Astrocyte of the spinal cord (primary cell): Measurements from ENCODE around the gene MLH3.

Source experiments
- DNase-seq: peaks from one replicate; pipeline ENCODE4 v3.0.0; 2011; ENCODE audit warnings: low read depth, low spot score
- H3K4me3 ChIP-seq: 2 replicates; pipeline ENCODE4 v1.5.1; 2011; ENCODE audit warnings: low read depth, mild to moderate bottlenecking, low read length, moderate library complexity
- CTCF ChIP-seq: IDR thresholded peaks from 2 replicates; pipeline ENCODE4 v1.5.1; 2012; ENCODE audit warnings: low read depth, mild to moderate bottlenecking, low read length, inconsistent platforms
- in situ Hi-C: cut with HindIII; loops from 2 replicates; pipeline ENCODE4 v1.10.0; 2017; ENCODE audit warnings: low sequenced_read_pairs

The MLH3 gene

DNA sequence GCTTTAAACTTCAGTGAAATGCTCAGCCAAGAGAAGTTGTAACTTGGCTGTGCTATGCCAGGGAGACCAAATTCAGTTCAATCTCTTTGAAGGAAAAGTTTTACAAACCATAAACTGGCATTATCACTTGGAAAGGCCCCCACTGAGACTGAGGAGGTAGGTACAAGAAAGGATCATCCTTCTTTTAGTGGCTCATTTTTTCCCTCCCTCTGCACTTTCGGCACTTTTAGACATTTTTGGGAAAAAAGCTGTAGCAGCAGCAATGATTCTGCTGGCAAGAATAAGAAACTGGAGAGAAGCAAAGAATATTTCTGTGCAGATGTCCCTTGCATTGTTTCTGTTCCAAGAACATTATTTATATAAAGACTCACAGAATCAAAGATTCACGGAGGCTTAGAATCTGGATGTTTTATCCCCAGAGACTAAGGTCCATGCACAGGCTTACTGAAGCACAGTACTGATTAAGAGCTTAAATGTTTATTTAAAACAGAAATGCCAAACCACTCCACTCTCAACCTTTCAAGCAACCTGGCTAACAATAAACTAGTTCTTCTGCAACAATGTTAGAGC is 30.5 kb upstream of the MLH3 start:
- H3K4me3 ChIP-seq = no peak overlapping the region
- peak; percentile 6 for DNase-seq
- in situ Hi-C loops = no loop called here
- no peak for TF ChIP-seq CTCF

DNA sequence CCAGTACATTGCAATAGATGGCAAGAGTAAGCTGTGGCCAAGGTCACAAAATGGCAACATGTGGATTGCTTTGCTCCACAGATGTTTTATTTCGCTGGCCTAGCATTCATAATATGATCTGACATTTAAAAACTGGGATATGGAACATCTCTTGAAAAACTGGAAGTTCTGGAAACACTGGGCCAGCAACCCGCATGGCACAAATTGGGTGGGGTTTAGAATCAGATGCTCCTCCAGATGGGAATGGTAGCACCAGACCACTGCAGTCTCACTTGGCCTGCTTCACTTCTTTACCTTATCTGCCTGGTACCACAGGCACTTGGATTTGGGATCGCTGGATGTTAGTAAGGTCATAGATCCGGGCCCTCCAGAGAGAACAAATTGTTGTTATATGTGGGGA is 28.3 kb upstream of the MLH3 start:
- no peak for DNase-seq
- in situ Hi-C loops = no loop called here
- TF ChIP-seq CTCF = no peak
- H3K4me3 ChIP-seq = no peak overlapping the region

GRCh38 chr14:75077794-75078193 is 26.5 kb upstream of the MLH3 start:
- in situ Hi-C loops = no loop called here
- DNase-seq = no peak
- no peak for TF ChIP-seq CTCF
- H3K4me3 ChIP-seq = no peak overlapping the region

- in situ Hi-C loops = no loop called here
These were observed 19.1 kb upstream of the MLH3 start for GRCh38 chr14:75070383-75070782.

DNA sequence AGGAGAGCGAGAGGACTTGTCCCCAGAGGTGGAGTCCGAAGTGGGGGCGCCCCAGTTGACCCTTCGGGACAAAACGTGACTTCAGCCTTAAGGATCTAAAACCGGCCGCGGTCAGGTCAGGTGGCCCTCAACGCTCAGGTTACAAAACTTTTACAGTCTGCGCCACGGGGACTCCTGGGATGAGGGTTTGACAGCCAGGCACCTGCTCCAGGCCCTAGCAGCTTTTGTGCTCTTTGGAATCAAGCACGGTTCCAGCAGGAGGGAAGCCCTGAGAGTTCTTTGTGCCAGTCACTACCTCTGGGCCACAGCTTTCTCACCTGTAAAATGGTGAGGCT is 18.5 kb upstream of the MLH3 start:
- TF ChIP-seq CTCF = no peak
- DNase-seq = no peak
- in situ Hi-C loops = no loop called here
- H3K4me3 ChIP-seq = peak overlapping the region; percentile 52

More at GRCh38 chr14:75070383-75070782, 19.1 kb upstream of the MLH3 start:
- DNase-seq = no peak
- no peak for TF ChIP-seq CTCF
- no peak overlapping the region for H3K4me3 ChIP-seq

DNA sequence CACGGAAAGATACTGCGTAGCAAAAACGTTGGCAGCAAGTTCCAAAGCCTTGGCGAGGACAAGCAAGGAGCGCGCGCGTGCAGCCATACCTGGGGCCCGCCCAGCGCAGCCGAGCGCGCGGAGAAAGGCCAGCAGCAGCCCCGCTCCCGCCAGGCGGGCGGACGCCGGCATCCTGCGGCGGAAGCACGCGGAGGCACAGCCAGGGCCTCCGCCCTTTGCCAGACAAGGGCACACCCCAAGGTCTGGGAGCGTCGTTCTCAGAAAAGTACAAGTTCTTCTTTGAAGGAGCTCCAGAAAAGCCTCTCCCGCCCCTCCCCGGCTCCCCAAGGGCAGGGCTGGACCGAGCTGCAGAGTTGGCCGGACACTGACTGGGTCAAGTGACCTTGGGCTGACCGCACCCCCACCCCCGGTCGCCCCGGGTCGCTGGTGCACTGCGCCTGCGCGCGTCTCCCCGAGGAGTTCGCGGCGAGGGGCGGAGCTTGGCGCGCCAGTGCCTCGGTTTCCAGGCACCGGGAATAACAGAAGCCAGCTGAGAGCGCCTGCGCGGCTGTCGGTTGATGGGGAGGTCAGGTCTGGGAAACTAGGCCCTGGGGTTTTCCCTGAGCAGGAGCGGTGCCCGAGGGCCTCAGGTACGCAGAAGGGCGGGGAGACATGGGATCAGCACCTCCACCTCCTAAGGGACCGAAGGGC is 18.0 kb upstream of the MLH3 start, which contains the start of gene ZC2HC1C:
TSS of gene ZC2HC1C (plus strand) at position 521 of the 690 bp plus-strand sequence. CDS start 933 bp downstream, outside the sequence.
- in situ Hi-C loops = no loop called here
- TF ChIP-seq CTCF = no peak

More for the DNA sequence above, 18.0 kb upstream of the MLH3 start, which contains the start of gene ZC2HC1C:
- DNase-seq = peak; percentile 85
- peak within 1 kb of the TSS; percentile 52 for H3K4me3 ChIP-seq
